ENCODE measurements around the gene DYNC1I2. TPM values are rescaled to one million over a fixed set of nuclear protein-coding genes. Genes with fewer than 3 reads are reported as not detected.

Gene DYNC1I2
- total and polyA plus RNA-seq, 2 donors (not counting 3 experiments of a cell fraction or from before 2014, with no cell fraction given), result 131 to 138 TPM

GRCh38 chr2:171792886-171793580 is 105.8 kb downstream of the DYNC1I2 start:
- H3K9ac ChIP-seq (replicated peaks; ENCODE audit: extremely low read depth, insufficient read depth, low read length), result no peak overlapping the region
- FAIRE-seq (no peak), DNase-seq (ENCODE audit: low read depth, low spot score) (no peak)
- H3K27ac ChIP-seq (ENCODE audit: insufficient read depth, low read depth, low read length), result no peak overlapping the region
- ChIA-PET POLR2A (no interaction called here), CTCF (interaction anchor here (1.2 kb wide), 1 partner anchor 334 kb away, joined by 4 read pairs; no protein-coding TSS in a partner anchor)
- H3K9me3 ChIP-seq (replicated peaks; ENCODE audit: control insufficient read depth, insufficient read depth, low read length), result no peaks in the 10 kb centered on the region
- dilution Hi-C loops (cut with MboI; ENCODE audit: extremely low pct_ligation_motif_present, low sequenced_read_pairs) (no loop called here), intact Hi-C loops (cut with micrococcal nuclease) (loop anchor here (10.0 kb wide), 1 partner anchor 218 kb away; no protein-coding TSS in a partner anchor)
- H3K9me1 ChIP-seq (replicated peaks; ENCODE audit: control insufficient read depth, extremely low read depth, insufficient read depth, low read length), result no peaks in the 10 kb centered on the region
- H3K79me2 ChIP-seq (ENCODE audit: control insufficient read depth, insufficient read depth, low read length), result no peaks in the 10 kb centered on the region
- no peak overlapping the region for H2AFZ ChIP-seq (ENCODE audit: low read depth, low read length)
- TF ChIP-seq CTCF (IDR thresholded peaks at IDR 0.05; ENCODE audit: extremely low read depth in 1 of 2, insufficient read depth in 1 of 2, low read depth in 1 of 2, low read length in 2 of 2) (no peak), POLR2AphosphoS5 (IDR thresholded peaks at IDR 0.05; ENCODE audit: insufficient read depth, low read depth, low read length) (no peak), JUN (IDR thresholded peaks at IDR 0.05; ENCODE audit: borderline replicate concordance, insufficient read depth, insufficient read length, low read depth) (no peak), GATA2 (IDR thresholded peaks at IDR 0.05; ENCODE audit: insufficient read depth, insufficient read length, low read depth, low read length) (no peak)
- H3K4me1 ChIP-seq (ENCODE audit: control insufficient read depth, extremely low read depth, insufficient read depth, low read length), result peaks cover 6% of the 10 kb centered on the region
- BruUV-seq (replicated peaks), result no TSS peak
- H4K20me1 ChIP-seq (replicated peaks; ENCODE audit: control insufficient read depth, extremely low read depth, insufficient read depth, low read length), result no peaks in the 10 kb centered on the region
- H3K4me3 ChIP-seq (replicated peaks in 1 of 3; ENCODE audit: insufficient read depth in 1 of 3, low read depth in 1 of 3, low read length in 3 of 3), result no peak overlapping the region
- H3K27me3 ChIP-seq (ENCODE audit: control insufficient read depth in 2 of 2, insufficient read depth in 2 of 2, low read length in 2 of 2), result no peaks in the 10 kb centered on the region
- H3K36me3 ChIP-seq (ENCODE audit: control insufficient read depth in 2 of 2, extremely low read depth in 1 of 2, insufficient read depth in 2 of 2, low read length in 2 of 2), result peaks cover 2% of the 10 kb centered on the region in 2 experiments
- H3K4me2 ChIP-seq (ENCODE audit: insufficient read depth, low read length), result no peak overlapping the region
